Hepatocyte (in vitro differentiated cells): Measurements from ENCODE around the gene BARHL1. TPM values are rescaled to one million over a fixed set of nuclear protein-coding genes. Genes with fewer than 3 reads are reported as not detected.

Experiments
- DNase-seq: peaks from one replicate; pipeline ENCODE4 v3.0.0-alpha.2; 2016; ENCODE audit warnings: low spot score
- H2AFZ ChIP-seq: fragments of 200-600 bp; sonication (generic); 2 replicates; pipeline ENCODE4 v1.6.0; 2016; ENCODE audit warnings: antibody characterized with exemption, mild to moderate bottlenecking
- H3K27ac ChIP-seq: fragments of 200-600 bp; sonication (generic); 2 replicates; pipeline ENCODE4 v1.5.1; 2016; ENCODE audit warnings: mild to moderate bottlenecking
- H3K27me3 ChIP-seq: fragments of 200-600 bp; sonication (generic); 2 replicates; pipeline ENCODE4 v1.6.1; 2016
- H3K36me3 ChIP-seq: fragments of 200-600 bp; sonication (generic); replicated peaks from 2 replicates; pipeline ENCODE4 v1.5.1; 2016; ENCODE audit warnings: low read depth; ENCODE audit not compliant: insufficient read depth
- H3K4me1 ChIP-seq: fragments of 200-600 bp; sonication (generic); 2 replicates; pipeline ENCODE4 v1.5.1; 2016; ENCODE audit warnings: mild to moderate bottlenecking, moderate library complexity; ENCODE audit not compliant: insufficient read depth
- H3K4me2 ChIP-seq: fragments of 200-600 bp; sonication (generic); 2 replicates; pipeline ENCODE4 v1.6.0; 2016
- H3K4me3 ChIP-seq: fragments of 200-600 bp; sonication (generic); 2 replicates; pipeline ENCODE4 v1.5.1; 2016; ENCODE audit warnings: mild to moderate bottlenecking
- H3K79me2 ChIP-seq: fragments of 200-600 bp; sonication (generic); 2 replicates; pipeline ENCODE4 v1.6.0; 2017; ENCODE audit warnings: mild to moderate bottlenecking
- H3K9me2 ChIP-seq: fragments of 200-600 bp; sonication (generic); replicated peaks from 2 replicates; pipeline ENCODE4 v1.6.0; 2017; ENCODE audit warnings: mild to moderate bottlenecking; ENCODE audit not compliant: insufficient read depth
- H3K9me3 ChIP-seq: fragments of 200-600 bp; sonication (generic); 2 replicates; pipeline ENCODE4 v1.5.1; 2016; ENCODE audit warnings: low read depth, mild to moderate bottlenecking
- H4K20me1 ChIP-seq: fragments of 200-600 bp; sonication (generic); 2 replicates; pipeline ENCODE4 v1.6.0; 2016; ENCODE audit warnings: mild to moderate bottlenecking; ENCODE audit not compliant: insufficient read depth, poor library complexity, severe bottlenecking
- EZH2 ChIP-seq: fragments of 200-600 bp; sonication (generic); IDR thresholded peaks from 2 replicates; pipeline ENCODE4 v1.6.1; 2016; ENCODE audit warnings: antibody characterized with exemption, mild to moderate bottlenecking, borderline replicate concordance
- EZH2phosphoT487 ChIP-seq: fragments of 200-600 bp; sonication (generic); IDR thresholded peaks from one replicate; pipeline ENCODE4 v1.6.1; 2018; ENCODE audit warnings: antibody characterized with exemption, mild to moderate bottlenecking, low read depth, moderate library complexity; ENCODE audit not compliant: unreplicated experiment, severe bottlenecking
- WGBS: methylation state at CpG from one replicate; pipeline ENCODE4 v1.1.6; 2016; ENCODE audit warnings: low lambda C conversion rate; ENCODE audit errors: missing lambda C conversion rate; 5-methylcytosine and 5-hydroxymethylcytosine counted together
- polyA plus RNA-seq: library from polyadenylated mRNA; unstranded; fragments of >200 nt; fragmentation: Nextera tagmentation; extraction: Ambion mirVana; gene quantifications from 2 replicates; pipeline ENCODE4 v1.2.1, GENCODE V29; 2016
- total RNA-seq: library from RNA; depleted of rRNA; stranded (reverse); fragments of >200 nt; gene quantifications from 2 replicates; pipeline ENCODE4 v1.2.3, GENCODE V29; 2014
- TF ChIP-seq, protein P1 (sequence below): fragments of 200-600 bp; sonication (generic); IDR thresholded peaks from 2 replicates; pipeline ENCODE4 v1.5.1; 2016; ENCODE audit warnings: antibody characterized with exemption, mild to moderate bottlenecking; ENCODE audit not compliant: poor library complexity

Gene BARHL1
- total RNA-seq (not detected in 2 replicates), polyA plus RNA-seq (not detected in 2 replicates)

GRCh38 chr9:132582276-132582785 lies at the start of gene BARHL1:
Gene BARHL1, plus strand, starts transcription at chr9:132582606. Its CDS starts 192 bp downstream, at chr9:132582798.
- TF ChIP-seq, protein P1, sequence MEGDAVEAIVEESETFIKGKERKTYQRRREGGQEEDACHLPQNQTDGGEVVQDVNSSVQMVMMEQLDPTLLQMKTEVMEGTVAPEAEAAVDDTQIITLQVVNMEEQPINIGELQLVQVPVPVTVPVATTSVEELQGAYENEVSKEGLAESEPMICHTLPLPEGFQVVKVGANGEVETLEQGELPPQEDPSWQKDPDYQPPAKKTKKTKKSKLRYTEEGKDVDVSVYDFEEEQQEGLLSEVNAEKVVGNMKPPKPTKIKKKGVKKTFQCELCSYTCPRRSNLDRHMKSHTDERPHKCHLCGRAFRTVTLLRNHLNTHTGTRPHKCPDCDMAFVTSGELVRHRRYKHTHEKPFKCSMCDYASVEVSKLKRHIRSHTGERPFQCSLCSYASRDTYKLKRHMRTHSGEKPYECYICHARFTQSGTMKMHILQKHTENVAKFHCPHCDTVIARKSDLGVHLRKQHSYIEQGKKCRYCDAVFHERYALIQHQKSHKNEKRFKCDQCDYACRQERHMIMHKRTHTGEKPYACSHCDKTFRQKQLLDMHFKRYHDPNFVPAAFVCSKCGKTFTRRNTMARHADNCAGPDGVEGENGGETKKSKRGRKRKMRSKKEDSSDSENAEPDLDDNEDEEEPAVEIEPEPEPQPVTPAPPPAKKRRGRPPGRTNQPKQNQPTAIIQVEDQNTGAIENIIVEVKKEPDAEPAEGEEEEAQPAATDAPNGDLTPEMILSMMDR, result no peak
- TF ChIP-seq EZH2 (no peak), EZH2phosphoT487 (no peak)
- 14% methylated on average over 20 of the region's 36 CpGs for WGBS
- H3K27me3 ChIP-seq, result peaks cover 96% of the 10 kb centered on the region

DNA sequence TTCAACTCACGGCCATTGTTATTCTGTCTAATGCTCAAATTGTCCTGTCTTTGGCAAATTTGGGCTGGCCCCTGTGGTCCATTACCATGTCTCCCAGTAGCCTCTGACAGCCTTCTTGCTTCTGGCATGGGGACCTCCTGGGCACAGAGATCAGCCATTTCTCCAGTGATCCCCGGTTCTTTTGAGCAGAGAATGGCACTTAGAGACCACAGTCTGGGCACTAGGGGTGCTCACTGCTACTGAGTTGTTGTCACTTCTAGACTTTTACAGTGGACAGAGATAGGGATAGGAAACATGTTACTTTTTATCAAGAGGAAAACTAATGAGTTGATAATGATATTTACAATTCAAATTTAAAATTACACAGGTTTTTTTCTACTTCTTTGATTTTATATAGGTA lies 47.6 kb upstream of the BARHL1 start:
- Histone ChIP-seq H3K9me3 (no peaks in the 10 kb centered on the region), H3K4me1 (no peaks in the 10 kb centered on the region), H2AFZ (no peak overlapping the region), H3K4me3 (no peak overlapping the region), H3K27me3 (peaks cover 8% of the 10 kb centered on the region), H3K79me2 (no peaks in the 10 kb centered on the region), H3K27ac (no peak overlapping the region), H3K4me2 (no peak overlapping the region), H3K36me3 (no peaks in the 10 kb centered on the region), H3K9me2 (no peaks in the 10 kb centered on the region), H4K20me1 (no peaks in the 10 kb centered on the region)
- 84% methylated on average over 2 of the region's 2 CpGs for WGBS
- TF ChIP-seq EZH2phosphoT487, result no peak
- no peak for TF ChIP-seq EZH2
- TF ChIP-seq, protein P1, result no peak
- DNase-seq, result no peak

More at GRCh38 chr9:132582276-132582785, at the start of gene BARHL1:
- no peaks in the 10 kb centered on the region for H3K9me2 ChIP-seq
- no peaks in the 10 kb centered on the region for H3K79me2 ChIP-seq
- no peaks in the 10 kb centered on the region for H3K9me3 ChIP-seq
- H3K36me3 ChIP-seq, result no peaks in the 10 kb centered on the region
- H3K4me2 ChIP-seq, result peak within 1 kb of the TSS; percentile 94
- peaks cover 3% of the 10 kb centered on the region for H4K20me1 ChIP-seq
- no peaks in the 10 kb centered on the region for H3K4me1 ChIP-seq
- DNase-seq, result no peak
- H3K4me3 ChIP-seq, result peak within 1 kb of the TSS; percentile 36
- H2AFZ ChIP-seq, result no peak within 1 kb of the TSS
- H3K27ac ChIP-seq, result no peak within 1 kb of the TSS

DNA sequence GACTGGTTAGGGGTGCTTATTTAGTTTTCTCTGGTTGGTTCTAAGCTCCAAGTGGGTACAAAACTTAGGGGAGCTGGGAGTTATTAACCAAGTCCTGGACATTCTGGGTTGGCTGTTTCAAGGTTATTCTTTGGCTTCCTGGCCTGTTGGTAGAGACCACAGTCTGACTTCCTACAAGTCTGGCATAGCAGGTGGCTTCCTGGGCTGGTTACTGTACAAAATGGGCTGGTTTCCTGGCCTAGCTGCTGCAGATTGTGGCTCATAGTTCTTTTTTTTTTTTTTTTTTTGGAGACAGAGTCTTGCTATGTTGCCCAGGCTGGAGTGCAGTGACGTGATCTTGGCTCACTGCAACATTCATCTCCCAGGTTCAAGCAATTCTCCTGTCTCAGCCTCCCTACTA lies 46.3 kb upstream of the BARHL1 start:
- H3K27me3 ChIP-seq, result peaks cover 1% of the 10 kb centered on the region
- H3K36me3 ChIP-seq, result no peaks in the 10 kb centered on the region
- no peaks in the 10 kb centered on the region for H3K9me3 ChIP-seq
- no peak overlapping the region for H2AFZ ChIP-seq
- no peaks in the 10 kb centered on the region for H4K20me1 ChIP-seq
- TF ChIP-seq EZH2phosphoT487 (no peak), EZH2 (no peak)
- TF ChIP-seq, protein P1, result no peak
- WGBS, result 100% methylated on average over 1 of the region's 1 CpG
- H3K4me1 ChIP-seq, result no peaks in the 10 kb centered on the region
- H3K9me2 ChIP-seq, result no peaks in the 10 kb centered on the region
- H3K79me2 ChIP-seq, result no peaks in the 10 kb centered on the region
- H3K4me2 ChIP-seq, result no peak overlapping the region
- DNase-seq, result no peak
- H3K27ac ChIP-seq, result no peak overlapping the region
- no peak overlapping the region for H3K4me3 ChIP-seq
